Astrocyte of the cerebellum (primary cell): ENCODE measurements around the gene NAA25.
"Not testable (repeated sequence)": the region's sequence is repeated elsewhere in the genome, so short reads cannot be mapped to it uniquely, and the experiment has no call there.

ENCODE experiments used
- DNase-seq: peaks from one replicate; pipeline ENCODE4 v3.0.0-alpha.2; 2011; ENCODE audit warnings: low read depth
- H3K4me3 ChIP-seq: 2 replicates; pipeline ENCODE4 v1.5.1; 2011; ENCODE audit warnings: mild to moderate bottlenecking, low read depth, low read length, moderate library complexity
- in situ Hi-C: cut with HindIII; loops from 2 replicates; pipeline ENCODE4 v1.10.0; 2017; ENCODE audit warnings: low sequenced_read_pairs
- TF ChIP-seq, protein P1 (sequence below): IDR thresholded peaks from 2 replicates; pipeline ENCODE4 v1.5.1; 2012; ENCODE audit warnings: low read length, low read depth, moderate library complexity, mild to moderate bottlenecking; ENCODE audit errors: missing control alignments

The NAA25 gene

DNA sequence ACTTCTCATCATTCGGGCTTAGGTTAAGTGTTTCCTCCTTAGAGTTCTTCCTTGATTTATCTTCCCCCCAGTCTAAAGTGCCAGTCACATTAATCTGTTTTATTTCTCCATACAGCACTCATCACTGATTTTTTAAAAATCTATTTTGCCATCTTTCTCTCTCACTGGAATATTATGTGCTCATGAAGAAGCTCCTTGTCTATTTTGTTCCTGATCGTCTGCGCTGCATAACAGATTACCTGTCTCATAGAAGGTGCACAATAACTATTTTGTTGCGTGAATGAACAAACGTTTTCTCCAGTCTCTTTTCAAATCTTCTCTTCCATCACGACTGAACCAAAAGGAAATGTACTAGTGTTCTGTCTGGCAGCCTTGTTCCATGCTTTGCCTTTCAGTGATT lies 92.6 kb downstream of the NAA25 start:
- H3K4me3 ChIP-seq: no peak overlapping the region
- TF ChIP-seq, protein P1, sequence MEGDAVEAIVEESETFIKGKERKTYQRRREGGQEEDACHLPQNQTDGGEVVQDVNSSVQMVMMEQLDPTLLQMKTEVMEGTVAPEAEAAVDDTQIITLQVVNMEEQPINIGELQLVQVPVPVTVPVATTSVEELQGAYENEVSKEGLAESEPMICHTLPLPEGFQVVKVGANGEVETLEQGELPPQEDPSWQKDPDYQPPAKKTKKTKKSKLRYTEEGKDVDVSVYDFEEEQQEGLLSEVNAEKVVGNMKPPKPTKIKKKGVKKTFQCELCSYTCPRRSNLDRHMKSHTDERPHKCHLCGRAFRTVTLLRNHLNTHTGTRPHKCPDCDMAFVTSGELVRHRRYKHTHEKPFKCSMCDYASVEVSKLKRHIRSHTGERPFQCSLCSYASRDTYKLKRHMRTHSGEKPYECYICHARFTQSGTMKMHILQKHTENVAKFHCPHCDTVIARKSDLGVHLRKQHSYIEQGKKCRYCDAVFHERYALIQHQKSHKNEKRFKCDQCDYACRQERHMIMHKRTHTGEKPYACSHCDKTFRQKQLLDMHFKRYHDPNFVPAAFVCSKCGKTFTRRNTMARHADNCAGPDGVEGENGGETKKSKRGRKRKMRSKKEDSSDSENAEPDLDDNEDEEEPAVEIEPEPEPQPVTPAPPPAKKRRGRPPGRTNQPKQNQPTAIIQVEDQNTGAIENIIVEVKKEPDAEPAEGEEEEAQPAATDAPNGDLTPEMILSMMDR: no peak
- in situ Hi-C loops: no loop called here
- no peak for DNase-seq

DNA sequence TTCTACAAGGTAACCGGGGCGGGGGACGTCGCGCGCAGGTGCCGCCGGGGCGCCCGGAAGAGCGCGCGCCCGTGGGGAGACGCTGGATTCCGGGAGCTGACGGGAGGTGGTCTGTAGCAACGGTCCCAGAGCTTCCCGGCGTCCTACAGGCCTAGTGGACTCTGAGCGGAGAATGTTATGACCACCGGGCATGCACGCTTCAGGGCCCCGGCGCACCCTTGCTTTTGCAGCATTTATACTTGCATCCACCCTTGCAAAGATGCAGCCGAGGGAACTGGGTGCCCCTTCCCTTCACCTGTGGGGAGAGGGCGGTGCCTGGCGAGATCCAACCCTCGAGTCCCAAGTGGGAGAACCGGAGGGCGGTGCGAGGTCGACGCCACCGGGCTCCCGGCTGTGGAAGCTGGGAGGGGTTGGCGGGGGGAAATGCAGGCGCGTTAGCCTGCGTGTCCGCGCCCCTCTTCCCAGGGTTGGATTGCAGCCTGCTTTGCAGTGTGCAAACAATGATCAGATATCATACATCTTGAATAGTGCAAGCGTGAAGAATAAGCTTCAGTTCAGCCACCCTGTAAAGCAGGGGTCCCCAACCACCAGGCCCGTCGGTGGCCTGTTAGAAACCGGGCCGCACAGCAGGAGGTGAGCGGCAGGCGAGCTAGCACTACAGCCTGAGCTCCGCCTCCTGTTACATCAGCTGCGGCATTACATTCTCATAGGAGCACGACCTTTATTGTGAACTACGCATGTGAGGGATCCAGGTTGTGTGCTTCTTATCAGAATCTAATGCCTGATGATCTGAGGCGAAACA lies 94.8 kb downstream of the NAA25 start:
- TF ChIP-seq, protein P1: no peak
- peak overlapping the region; percentile 89 for H3K4me3 ChIP-seq
- in situ Hi-C loops: no loop called here
- no peak for DNase-seq

DNA sequence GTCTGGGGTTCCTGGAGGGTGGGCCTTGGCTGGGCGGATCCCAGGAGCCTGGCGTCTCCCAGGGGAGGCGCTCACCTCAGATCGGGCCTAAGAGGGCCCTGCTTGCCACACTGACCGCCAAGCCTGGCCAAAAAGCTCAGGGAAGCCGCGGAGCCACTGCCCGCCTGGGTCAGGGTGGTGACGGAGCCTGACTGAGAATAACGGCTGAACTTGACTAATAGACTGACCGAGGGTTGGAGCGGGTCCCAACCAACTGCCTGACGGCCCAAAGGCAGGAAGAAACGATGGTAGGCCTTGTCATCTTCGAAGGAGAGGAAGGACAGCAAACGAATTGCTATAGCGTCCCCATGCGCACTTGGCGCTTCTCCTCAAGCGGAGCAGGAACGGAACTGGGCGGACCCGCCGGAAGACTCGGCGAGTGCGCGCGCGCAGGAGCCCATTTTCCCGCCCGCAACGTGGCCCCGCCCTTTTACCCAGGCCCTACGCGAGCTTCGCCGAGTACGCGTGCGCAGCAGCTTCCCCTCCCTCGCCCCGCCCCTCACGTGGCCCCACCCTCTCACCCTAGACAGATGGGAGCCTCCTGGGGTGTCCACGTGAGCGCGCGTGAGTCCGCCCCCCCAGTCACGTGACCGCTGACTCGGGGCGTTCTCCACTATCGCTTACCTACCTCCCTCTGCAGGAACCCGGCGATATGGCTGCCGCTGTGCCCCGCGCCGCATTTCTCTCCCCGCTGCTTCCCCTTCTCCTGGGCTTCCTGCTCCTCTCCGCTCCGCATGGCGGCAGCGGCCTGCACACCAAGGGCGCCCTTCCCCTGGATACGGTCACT lies 95.6 kb downstream of the NAA25 start, which contains the start of the genes ERP29 and TMEM116:
Gene ERP29 (plus strand): TSS at position 652 of the 826 bp plus-strand sequence. CDS start 40 bp downstream, at position 692.
Gene TMEM116 (minus strand): TSS at position 391 of the 826 bp plus-strand sequence. CDS start 7,895 bp downstream, outside the sequence.
- TF ChIP-seq, protein P1: peak; percentile 53
- peak; percentile 95 for DNase-seq
- in situ Hi-C loops: no loop called here
- H3K4me3 ChIP-seq: peak within 1 kb of the TSS; percentile 89

- TF ChIP-seq, protein P1: no peak
- H3K4me3 ChIP-seq: no peak overlapping the region
- in situ Hi-C loops: no loop called here
These were observed 96.9 kb downstream of the NAA25 start for GRCh38 chr12:112011685-112012084.

GRCh38 chr12:112010415-112011344 lies 97.9 kb downstream of the NAA25 start:
- DNase-seq: no peak
- TF ChIP-seq, protein P1: no peak
- in situ Hi-C loops: no loop called here
- no peak overlapping the region for H3K4me3 ChIP-seq

More at GRCh38 chr12:112011685-112012084, 96.9 kb downstream of the NAA25 start:
- no peak for DNase-seq

DNA sequence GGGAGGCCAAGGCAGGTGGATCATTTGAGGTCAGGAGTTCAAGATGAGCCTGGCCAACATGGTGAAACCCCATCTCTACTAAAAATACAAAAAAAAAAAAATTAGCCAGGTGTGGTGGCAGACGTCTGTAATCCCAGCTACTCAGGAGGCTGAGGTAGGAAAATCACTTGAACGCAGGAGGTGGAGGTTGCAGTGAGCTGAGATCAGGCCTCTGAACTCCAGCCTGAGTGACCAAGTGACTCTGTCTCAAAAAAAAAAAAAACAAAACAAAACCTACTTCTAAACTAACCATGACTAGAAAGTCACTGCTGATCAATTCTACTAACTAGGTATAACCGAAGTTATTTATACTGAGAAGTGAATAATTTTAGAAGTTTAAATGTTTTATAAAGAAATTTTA lies 99.0 kb downstream of the NAA25 start:
- DNase-seq, H3K4me3 ChIP-seq, in situ Hi-C loops: not testable (repeated sequence)
